Heart left ventricle (tissue), 13 donors: ENCODE results near the gene ESPN.

Experiments used
- CTCF ChIP-seq, 12 donors: fragments of 200-600 bp; sonication (generic) in 4 of 12; IDR thresholded peaks; one replicate each; pipeline versions ENCODE4 v1.5.0 to v1.8.0; 2018 to 2022; ENCODE audit warnings: antibody characterized with exemption in 12 of 12, mild to moderate bottlenecking in 5 of 12
- POLR2A ChIP-seq, 2 donors: fragments of 450-650 bp; IDR thresholded peaks; one replicate each; pipeline ENCODE4 v1.6.1; 2017; ENCODE audit warnings: antibody characterized with exemption in 2 of 2, mild to moderate bottlenecking in 2 of 2, moderate library complexity in 2 of 2
- donor health status: ischemic (EF 13 %, LVEDD 7.1; RV severe dilation, severe dysfunction).
- donor health status: DM: no; HTN: yes; CAD: no.
- donor health status: DM: no; HTN: no; CAD: no.
- donor health status: ischemic (EF 25% LVEDD 6.9; RV normal size, moderate dysfunction).
- donor health status: ischemic (EF 25% LVEDD 5.7; RV mildly dilated, moderate dysfunction).
- donor health status: ischemic (EF 35%, LVEDD 5.7; RV mildly dilated, moderate dysfunction).
- donor health status: nonischemic (EF 11% LVEDD 7.7; RV severe dilation, severe dysfunction).
- donor health status: DM: yes; HTN: yes; CAD: no.
- donor health status: PGD.
- donor health status: ischemic (EF 29% LVEDD 5.4; RV normal size, mild dysfunction).
- donor health status: nonischemic (EF 23%, LVEDD 6.1; RV moderate dilation, normal function).

DNA sequence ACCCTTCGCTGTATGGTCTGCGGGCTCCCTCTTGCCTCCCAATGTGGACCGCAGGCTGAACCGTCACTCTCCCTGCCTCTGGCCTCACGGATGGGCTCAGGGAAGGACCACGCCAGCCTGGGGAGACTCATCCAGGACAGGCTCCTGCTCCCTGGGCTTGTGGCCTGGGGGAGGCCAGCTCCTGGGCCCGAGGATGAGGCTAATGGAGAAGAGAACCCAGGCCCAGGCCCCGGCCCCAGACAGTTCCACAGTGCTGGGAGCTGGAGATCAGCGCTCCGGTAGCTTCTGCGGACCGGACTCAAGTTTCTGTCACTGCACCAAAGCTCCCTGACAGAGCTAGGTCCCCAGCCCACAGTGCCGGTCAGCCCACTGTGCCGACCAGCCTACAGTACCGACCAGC is 80.3 kb downstream of the ESPN start:
- no peak for TF ChIP-seq CTCF (IDR thresholded peaks at IDR 0.05)
- TF ChIP-seq POLR2A (IDR thresholded peaks at IDR 0.05), result no peak
